Measurements from ENCODE around the gene LDB2.

- TF ChIP-seq POLR2A (IDR thresholded peaks at IDR 0.05): no peak
- no peak for TF ChIP-seq CTCF (IDR thresholded peaks at IDR 0.05)
Measured at GRCh38 chr4:16642897-16643296, 255.5 kb downstream of the LDB2 start.

Data from breast epithelium (tissue), 3 donors.